Measurements from ENCODE around the gene SMOC2.

The SMOC2 gene

DNA sequence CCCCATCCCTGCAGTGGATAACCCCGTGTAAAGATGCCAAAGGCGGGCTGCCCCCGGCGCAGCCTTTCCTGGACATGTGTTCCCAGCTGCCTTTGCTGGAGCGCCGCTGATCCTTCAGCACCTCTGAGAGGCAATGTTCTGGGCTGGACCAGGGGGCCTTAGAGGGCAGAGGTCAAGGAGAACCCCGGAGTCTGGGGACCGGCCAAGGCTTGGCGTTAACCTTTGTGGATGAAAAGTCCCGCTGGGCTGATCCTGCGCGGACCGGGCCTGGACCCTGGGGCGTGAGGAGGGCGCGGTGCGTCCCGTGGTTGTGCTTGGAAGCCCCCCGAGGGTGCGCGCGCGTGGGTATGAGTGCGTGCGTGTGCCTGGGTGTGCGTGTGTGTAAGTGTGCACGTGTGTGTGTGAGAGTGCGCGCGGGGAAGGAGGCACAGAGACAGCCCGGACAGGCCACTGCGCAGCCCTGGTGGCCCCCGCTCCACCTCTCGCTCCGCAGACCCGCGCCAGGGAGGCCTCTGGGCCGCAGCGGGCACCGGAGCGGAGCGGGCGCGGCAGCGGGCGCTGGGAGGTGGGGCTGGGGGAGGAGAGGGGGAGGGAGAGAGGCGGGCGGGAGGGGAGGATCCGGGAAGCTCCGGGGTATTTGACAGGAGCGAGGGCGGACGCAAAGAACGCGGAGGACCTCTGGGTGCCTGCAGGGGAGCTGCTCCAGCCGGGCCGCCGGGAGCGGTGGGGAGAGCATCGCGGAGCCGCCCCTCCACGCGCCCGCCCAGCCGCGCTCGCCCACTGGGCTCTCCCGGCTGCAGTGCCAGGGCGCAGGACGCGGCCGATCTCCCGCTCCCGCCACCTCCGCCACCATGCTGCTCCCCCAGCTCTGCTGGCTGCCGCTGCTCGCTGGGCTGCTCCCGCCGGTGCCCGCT lies at the start of gene SMOC2:
Gene SMOC2, plus strand, starts transcription at position 665 of the 914 bp plus-strand sequence. Its CDS starts 187 bp downstream, at position 852.
- DNase-seq: peak; percentile 48

DNA sequence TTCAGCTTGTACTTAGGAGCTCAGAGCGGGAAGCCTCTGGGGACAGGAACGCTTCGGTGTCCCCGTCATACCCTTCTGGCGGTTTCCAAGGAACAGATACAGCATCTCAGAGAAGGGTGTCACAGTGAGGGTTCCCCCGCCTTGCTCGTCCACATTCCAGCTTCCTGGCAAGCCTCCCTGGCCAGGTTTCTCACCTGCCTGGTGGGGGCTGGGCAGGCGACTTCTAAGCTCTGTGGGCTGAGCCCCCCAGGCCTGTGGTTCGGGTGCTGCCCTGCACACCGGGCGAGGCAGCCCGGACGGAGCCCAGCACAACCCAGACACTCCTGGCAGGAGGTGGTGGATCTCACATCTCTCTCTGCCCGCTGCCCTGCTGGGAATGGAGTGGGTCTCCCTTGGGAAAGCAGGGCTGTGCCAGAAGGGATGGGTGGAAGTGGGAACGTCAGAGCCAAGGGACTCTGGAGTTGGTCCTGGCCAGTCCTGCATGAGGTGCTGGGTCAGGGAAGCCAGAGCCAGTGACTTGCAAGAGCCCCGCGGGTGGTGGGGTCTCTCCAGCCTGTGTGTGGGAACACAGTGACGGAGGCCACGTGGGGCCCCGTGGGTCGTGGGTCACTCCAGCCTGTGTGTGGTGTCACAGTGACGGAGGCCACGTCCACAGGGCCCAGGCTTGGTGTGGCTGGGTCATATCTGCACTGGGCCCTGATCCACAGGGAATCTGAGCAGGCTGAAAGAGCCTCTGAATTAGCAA lies 47.7 kb upstream of the SMOC2 start:
- no peak for DNase-seq

- no peak for DNase-seq
These were observed 46.4 kb upstream of the SMOC2 start for GRCh38 chr6:168394606-168395005.

GRCh38 chr6:168395983-168396382 lies 45.0 kb upstream of the SMOC2 start:
- DNase-seq: no peak

- no peak for DNase-seq
These were observed 44.4 kb upstream of the SMOC2 start for GRCh38 chr6:168396561-168396960.

- DNase-seq: no peak
These were observed 44.0 kb upstream of the SMOC2 start for GRCh38 chr6:168397012-168397411.

DNA sequence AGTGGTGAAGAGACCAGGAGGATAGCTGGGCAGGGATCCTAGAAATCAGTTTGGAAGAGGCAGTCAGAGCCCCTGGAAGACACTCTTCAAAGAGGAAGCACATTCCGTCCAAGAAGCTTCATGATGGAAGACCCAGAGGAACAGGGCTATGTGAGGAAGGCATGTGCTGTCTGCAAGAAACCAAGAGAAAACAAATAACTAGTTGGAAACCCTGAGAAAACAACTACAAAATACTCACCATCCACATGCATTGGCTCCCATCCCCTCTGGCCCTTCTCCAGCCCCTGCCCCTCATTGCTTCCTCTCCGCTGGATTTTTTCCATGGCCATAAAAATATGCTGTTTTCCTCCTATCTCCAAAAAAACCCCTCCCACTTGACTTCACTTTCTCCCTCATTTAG lies 40.9 kb upstream of the SMOC2 start:
- DNase-seq: no peak

DNA sequence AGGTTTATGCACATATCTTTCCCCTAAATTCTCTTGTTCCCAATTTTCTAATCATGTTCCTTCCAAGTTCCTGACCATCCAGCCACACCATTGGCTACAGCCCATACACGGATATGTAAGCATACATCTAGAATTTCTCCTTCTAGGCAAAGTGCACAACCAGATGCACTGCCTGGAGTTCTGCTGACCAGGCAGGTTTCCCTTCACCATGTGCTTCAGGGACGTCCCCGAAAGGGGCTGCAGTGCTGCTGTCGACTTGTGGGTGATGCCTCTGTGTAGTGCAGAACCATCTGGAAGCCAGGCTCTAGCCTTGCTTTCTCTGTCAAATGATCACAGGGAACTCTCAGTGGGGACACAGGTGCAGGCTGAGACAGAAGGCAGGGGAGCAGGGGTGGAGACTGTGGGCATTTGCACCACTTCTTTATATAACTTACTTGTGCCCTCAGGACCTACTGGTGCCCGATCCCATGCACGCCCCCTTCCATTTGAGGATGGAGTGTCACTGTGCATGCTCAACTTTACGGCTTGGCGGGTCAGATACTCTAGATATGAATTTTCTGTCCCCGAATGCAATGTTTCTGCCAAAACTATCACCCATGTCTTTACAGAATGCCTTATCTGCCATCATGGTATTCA lies 37.5 kb upstream of the SMOC2 start:
- DNase-seq: no peak

- DNase-seq: no peak
These were observed 36.4 kb upstream of the SMOC2 start for GRCh38 chr6:168404560-168404959.

DNA sequence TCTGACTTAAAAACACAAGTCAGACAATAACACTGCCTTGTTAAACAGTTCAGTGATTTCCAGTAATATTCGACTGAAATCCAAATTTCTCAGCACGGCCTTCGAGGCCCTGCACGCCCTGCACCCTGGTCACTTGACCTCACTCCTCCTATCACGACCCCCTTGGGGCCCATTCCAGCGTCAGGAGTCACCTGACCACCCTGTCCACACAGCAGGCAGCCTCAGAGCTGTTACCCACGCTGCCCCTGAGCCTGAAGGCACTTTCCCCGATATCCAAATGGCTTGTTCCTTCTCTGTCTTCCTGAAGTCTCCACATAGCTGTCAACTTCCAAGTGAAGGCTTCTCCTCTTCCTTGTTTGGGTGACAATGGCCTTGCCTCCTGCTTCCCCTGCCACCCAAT lies 33.1 kb upstream of the SMOC2 start:
- DNase-seq: no peak

DNA sequence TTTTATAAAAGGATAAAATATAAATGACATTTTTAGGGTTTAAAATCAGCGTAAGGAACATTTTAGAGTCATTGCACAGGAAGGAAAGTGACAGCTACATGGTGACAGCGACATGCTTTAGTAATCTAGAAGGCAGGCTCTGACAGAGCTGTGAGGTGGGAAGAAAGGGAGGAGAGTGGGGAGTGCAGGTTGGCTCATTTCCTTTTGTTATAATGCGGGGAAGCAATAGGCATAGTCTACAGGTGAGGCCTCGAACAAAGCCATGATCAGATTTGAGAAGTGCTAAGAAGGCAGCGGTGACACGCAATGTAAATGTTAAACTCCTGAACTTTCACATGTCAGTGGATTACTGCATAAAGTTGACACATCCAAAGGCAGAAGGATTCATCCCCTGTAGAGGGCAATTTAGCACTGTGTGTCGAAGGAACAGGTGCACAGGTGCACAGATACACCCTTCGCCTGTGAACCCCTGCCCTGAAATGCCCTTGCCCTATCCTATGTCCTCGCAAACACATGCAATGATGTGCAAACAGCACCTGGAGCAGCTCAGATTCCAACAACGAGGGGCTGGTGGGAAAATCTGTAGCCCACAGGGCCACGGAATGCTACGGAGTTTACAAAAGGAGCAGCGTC lies 32.4 kb upstream of the SMOC2 start:
- DNase-seq: no peak

DNA sequence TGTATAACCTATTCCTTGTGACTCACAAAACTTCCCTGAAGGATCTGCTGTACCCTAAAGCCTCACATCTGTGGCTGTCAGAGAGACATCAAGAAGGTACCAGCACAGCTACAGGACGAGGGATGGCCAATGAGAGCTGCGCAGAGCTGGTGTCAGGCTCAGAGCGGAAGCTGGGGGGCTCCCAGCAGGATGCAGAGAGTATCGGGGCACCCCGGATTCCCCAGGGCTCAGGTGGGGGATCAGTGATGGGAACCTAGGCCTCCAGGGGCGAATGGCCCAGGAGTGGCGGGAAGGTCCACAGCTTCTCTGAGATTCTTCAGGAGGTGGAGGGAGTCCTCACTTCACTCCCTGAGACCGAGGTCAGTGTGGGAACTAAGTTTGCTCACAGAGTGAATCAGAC lies 30.9 kb upstream of the SMOC2 start:
- DNase-seq: no peak

- DNase-seq: no peak
These were observed 30.4 kb upstream of the SMOC2 start for GRCh38 chr6:168410554-168411011.

DNA sequence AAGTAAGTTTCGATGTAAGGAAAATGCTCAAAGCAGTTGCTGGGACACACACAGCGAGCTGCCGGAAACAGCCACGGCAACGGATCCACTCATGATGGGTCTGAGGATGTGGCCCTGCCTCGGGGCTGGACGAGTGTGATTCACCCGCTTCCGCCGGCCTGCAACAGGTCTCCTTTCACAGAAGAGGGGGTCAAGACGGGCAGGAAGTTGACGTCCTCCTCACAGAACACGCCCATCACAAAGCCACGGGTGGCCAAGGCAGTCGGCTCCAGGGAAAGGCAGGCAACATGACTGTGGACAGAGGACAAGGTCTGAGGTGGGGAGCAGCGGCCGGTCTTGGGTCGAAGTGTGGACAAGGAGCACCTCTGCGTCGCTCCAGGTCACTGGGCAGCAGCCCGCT lies 29.9 kb upstream of the SMOC2 start:
- no peak for DNase-seq

GRCh38 chr6:168411793-168412192 lies 29.2 kb upstream of the SMOC2 start:
- DNase-seq: no peak

DNA sequence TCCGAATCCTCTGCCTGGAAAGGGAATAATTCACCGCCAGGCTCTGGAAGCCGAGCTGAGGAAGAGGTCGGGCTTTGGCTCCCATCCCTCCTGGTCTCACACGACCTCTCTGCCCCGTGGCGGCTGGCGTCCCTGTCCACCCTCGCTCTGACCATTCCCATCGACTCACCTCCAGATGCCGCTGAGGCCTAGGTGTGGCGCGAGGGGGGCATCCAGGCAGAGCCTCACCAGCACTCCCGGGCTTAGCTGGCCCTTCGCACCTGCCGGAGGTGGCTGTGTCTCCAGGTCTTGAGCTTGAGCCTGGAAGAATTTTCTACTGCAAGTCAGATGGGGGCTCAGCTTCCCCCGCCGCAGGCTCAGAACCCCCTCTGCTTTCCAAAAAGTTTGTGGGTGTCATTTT lies 28.5 kb upstream of the SMOC2 start:
- no peak for DNase-seq

GRCh38 chr6:168413018-168413720 lies 27.8 kb upstream of the SMOC2 start:
- no peak for DNase-seq

DNA sequence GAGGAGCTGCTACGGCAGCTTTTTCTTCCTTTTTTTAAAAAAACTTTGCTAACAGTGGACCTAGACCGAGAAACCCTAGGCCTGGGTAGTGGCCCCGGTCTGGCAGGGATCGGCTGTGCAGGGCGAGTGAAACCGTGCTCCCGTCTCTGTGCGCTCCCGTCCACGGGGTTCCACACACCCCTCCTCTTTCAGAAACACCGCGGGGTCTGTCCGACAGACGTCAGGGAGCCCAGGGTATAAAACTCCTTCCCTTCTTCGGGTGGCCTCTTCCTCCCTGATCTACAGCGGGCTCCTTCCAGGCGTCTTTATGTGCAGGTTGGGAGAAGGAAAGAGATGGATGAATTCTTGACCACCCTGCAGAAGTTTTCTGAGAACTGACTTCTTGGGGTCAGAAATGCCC lies 27.1 kb upstream of the SMOC2 start:
- no peak for DNase-seq

DNA sequence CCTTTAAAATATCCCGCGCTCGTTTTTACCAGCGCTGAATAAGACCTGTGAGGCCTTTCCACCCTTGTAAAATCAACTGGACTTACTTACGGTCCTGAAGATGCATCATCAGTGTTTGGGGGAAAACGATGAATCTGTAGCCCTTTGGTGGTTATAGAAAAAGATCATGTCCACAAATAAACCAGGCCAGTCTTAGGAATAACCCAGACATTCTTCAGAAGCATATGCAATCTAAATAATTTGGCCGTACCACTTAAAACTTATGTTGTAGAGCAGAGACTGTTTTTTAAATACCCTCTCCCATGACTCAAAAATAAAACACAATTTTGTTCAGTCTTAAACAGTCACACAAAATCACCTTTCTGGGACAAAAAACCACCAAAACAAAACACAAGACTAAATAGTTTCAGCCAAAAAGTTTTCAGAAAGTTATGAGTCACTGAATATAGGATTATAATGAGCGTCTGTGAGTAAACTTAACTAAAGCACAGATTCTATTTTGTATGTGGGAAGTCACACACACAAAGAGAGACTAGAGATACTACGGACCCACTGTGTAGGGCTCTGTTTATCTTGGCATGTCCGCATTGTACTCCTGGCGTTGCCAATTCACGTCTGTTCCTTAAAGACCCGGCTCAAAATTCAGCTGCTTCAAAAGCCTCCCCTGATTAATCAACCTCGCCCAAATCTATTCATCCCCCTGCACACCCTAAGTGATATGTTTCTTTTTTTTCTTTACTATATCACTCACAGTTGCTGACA lies 26.5 kb upstream of the SMOC2 start:
- peak; percentile 32 for DNase-seq

DNA sequence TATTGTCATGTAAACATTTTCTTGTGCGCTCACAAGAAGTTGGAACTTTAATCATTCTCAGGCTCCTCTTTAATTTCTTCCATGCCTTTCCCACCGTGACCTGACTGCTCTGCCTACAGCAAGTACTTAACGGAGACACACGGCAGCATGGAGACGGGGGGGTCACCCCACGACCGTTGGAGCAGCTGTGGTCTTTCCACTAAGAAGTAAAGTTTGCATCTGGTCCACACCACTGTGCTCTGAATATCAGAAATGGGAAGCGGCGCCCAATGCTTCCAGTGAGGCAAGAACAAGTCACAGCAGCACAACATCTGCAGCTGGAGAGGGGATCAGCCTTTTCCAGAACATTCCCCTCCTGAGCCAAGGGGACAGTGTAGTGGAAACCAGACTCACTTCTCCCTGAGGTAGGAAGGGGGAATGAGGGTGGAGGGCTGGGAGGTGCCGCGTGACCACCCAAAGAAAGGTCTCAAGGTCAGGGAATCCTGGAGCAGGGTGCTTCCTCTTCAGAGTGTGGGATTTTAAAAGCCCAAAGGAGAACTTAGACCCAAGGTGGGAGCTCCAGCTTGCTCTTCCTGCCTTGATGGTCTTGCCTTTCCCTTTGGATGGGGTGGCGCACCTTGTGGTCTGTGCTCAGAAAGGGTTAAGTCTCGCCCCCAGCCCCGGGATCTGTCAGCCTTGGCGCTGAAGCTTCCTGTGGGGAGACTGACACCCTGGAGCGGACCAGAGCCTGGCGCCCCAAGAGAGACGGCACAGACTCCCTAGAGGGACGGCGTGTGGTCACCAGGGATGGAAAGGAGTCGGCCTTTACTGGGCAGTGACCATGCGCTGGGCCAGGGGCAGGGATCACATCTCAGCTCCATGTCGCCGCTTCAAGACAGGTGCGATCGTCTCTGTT lies 25.6 kb upstream of the SMOC2 start:
- no peak for DNase-seq
